Stomach (tissue), 4 donors: ENCODE data around the gene ADAMTSL3.

Source experiments
- CTCF ChIP-seq, 7 experiments: fragments of 450-650 bp in 4 of 7; fragments of 200-600 bp in 3 of 7; sonication (generic) in 3 of 7; IDR thresholded peaks; one replicate each; pipeline ENCODE4 v1.5.1; 2016 to 2019; ENCODE audit warnings: antibody characterized with exemption in 7 of 7, control low read depth in 2 of 7, mild to moderate bottlenecking in 1 of 7
- EP300 ChIP-seq: sonication (generic); formaldehyde crosslinking; IDR thresholded peaks from one replicate; pipeline ENCODE4 v1.6.1; 2017; ENCODE audit warnings: antibody characterized with exemption
- POLR2A ChIP-seq, 4 donors: fragments of 450-650 bp; IDR thresholded peaks; one replicate each; pipeline ENCODE4 v1.6.1; 2016; ENCODE audit warnings: antibody characterized with exemption in 4 of 4, control low read depth in 2 of 4, mild to moderate bottlenecking in 1 of 4, moderate library complexity in 1 of 4
- POLR2AphosphoS5 ChIP-seq, 3 donors: sonication (generic); formaldehyde crosslinking; IDR thresholded peaks; one replicate each; pipeline ENCODE4 v1.6.1; 2016; ENCODE audit warnings: antibody characterized with exemption in 3 of 3

GRCh38 chr15:84081391-84082168, 427.7 kb downstream of the ADAMTSL3 start:
- TF ChIP-seq CTCF (IDR thresholded peaks at IDR 0.05), result no peak
- TF ChIP-seq POLR2AphosphoS5 (IDR thresholded peaks at IDR 0.05), result no peak
- TF ChIP-seq EP300, result no peak
- no peak for TF ChIP-seq POLR2A (IDR thresholded peaks at IDR 0.05)
